GM12878 (cell line): ENCODE results near the gene FLVCR2. TPM values are rescaled to one million over a fixed set of nuclear protein-coding genes. Genes with fewer than 3 reads are reported as not detected.

Experiments
- CBFB ChIP-seq: IDR thresholded peaks from 2 replicates; pipeline ENCODE4 v1.6.1; 2016; ENCODE audit warnings: antibody characterized with exemption, low read depth
- CBX5 ChIP-seq: sonication (generic); IDR thresholded peaks from 2 replicates; pipeline ENCODE4 v1.6.1; 2016; ENCODE audit warnings: low read depth, moderate library complexity, mild to moderate bottlenecking, inconsistent platforms
- CEBPB ChIP-seq, 2 experiments: fragments of 150-350 bp in 1 of 2; IDR thresholded peaks; 2 replicates each; pipeline ENCODE4 v1.6.1; 2012 to 2014; ENCODE audit warnings: low read depth in 2 of 2, low read length in 2 of 2, borderline replicate concordance in 1 of 2, inconsistent platforms in 1 of 2
- CTCF ChIP-seq, 3 experiments: IDR thresholded peaks in 2 of 3; conservative IDR thresholded peaks in 1 of 3; 2 replicates each; pipeline ENCODE4 v1.5.1; 2011; ENCODE audit warnings: low read depth in 3 of 3, low read length in 3 of 3, mild to moderate bottlenecking in 3 of 3, control low read depth in 2 of 3, moderate library complexity in 2 of 3, inconsistent platforms in 1 of 3, mixed read lengths in 1 of 3; ENCODE audit not compliant: control insufficient read depth in 2 of 3, insufficient read depth in 1 of 3; ENCODE audit errors: extremely low read depth in 1 of 3
- EZH2 ChIP-seq: IDR thresholded peaks from 2 replicates; pipeline ENCODE4 v1.6.1; 2012; ENCODE audit warnings: low read depth, mild to moderate bottlenecking, control low read depth, inconsistent platforms, low read length, borderline replicate concordance; ENCODE audit not compliant: control insufficient read depth
- HDGF ChIP-seq: fragments of 450-650 bp; IDR thresholded peaks from 2 replicates; pipeline ENCODE4 v1.6.1; 2016; ENCODE audit warnings: antibody characterized with exemption
- MEF2A ChIP-seq: IDR thresholded peaks from 2 replicates; pipeline ENCODE4 v1.6.1; 2011; ENCODE audit warnings: low read depth, mild to moderate bottlenecking, low read length, moderate library complexity; ENCODE audit not compliant: insufficient read depth
- MEF2B ChIP-seq: fragments of 450-650 bp; IDR thresholded peaks from 2 replicates; pipeline ENCODE4 v1.6.1; 2018; ENCODE audit warnings: mild to moderate bottlenecking, moderate library complexity; ENCODE audit not compliant: partially characterized antibody, poor library complexity, severe bottlenecking
- MYB ChIP-seq: fragments of 150-350 bp; IDR thresholded peaks from 2 replicates; pipeline ENCODE4 v1.6.1; 2014; ENCODE audit warnings: mild to moderate bottlenecking, low read depth, low read length, borderline replicate concordance
- NFYB ChIP-seq: IDR thresholded peaks from 2 replicates; pipeline ENCODE4 v1.6.1; 2011; ENCODE audit warnings: low read depth, mild to moderate bottlenecking, low read length, improper control_type of control experiment, moderate library complexity; ENCODE audit not compliant: insufficient read depth
- NRF1 ChIP-seq: conservative IDR thresholded peaks from 2 replicates; pipeline ENCODE4 v1.6.1; 2011; ENCODE audit warnings: mild to moderate bottlenecking, low read depth, low read length, improper control_type of control experiment
- POLR2AphosphoS2 ChIP-seq: IDR thresholded peaks from 2 replicates; pipeline ENCODE4 v1.6.1; 2011; ENCODE audit warnings: low read depth, mild to moderate bottlenecking, low read length, improper control_type of control experiment, moderate library complexity
- POU2F2 ChIP-seq: IDR thresholded peaks from 3 replicates; pipeline ENCODE4 v1.6.1; 2011; ENCODE audit warnings: low read depth, mild to moderate bottlenecking, low read length, borderline replicate concordance
- RAD51 ChIP-seq: fragments of 450-650 bp; IDR thresholded peaks from 2 replicates; pipeline ENCODE4 v1.6.1; 2016; ENCODE audit warnings: moderate library complexity, mild to moderate bottlenecking, inconsistent platforms
- RELB ChIP-seq: fragments of 450-650 bp; IDR thresholded peaks from 2 replicates; pipeline ENCODE4 v1.6.1; 2017; ENCODE audit warnings: low read depth, mild to moderate bottlenecking, moderate library complexity
- SIX5 ChIP-seq: IDR thresholded peaks from 2 replicates; pipeline ENCODE4 v1.6.1; 2011; ENCODE audit warnings: mild to moderate bottlenecking, low read depth, low read length, moderate library complexity; ENCODE audit not compliant: severe bottlenecking
- SMARCA5 ChIP-seq: fragments of 450-650 bp; IDR thresholded peaks from 2 replicates; pipeline ENCODE4 v1.6.1; 2017; ENCODE audit warnings: mild to moderate bottlenecking
- SRF ChIP-seq, 2 experiments: IDR thresholded peaks; 2 replicates each; pipeline ENCODE4 v1.6.1; 2011; ENCODE audit warnings: low read depth in 2 of 2, low read length in 2 of 2, mild to moderate bottlenecking in 1 of 2, moderate library complexity in 1 of 2
- USF1 ChIP-seq: IDR thresholded peaks from 2 replicates; pipeline ENCODE4 v1.6.1; 2011; ENCODE audit warnings: borderline replicate concordance, low read depth, mild to moderate bottlenecking, moderate library complexity, mixed read lengths, low read length; ENCODE audit not compliant: insufficient read depth; ENCODE audit errors: extremely low read length
- ZZZ3 ChIP-seq: IDR thresholded peaks from 2 replicates; pipeline ENCODE4 v1.6.1; 2011; ENCODE audit warnings: low read depth; ENCODE audit not compliant: control insufficient read depth, insufficient read length
- polyA plus RNA-seq, 11 experiments: library from polyadenylated mRNA; depleted of rRNA in 4 of 11; unstranded in 6 of 11; stranded (reverse) in 5 of 11; fragments of >200 nt; fragmentation: Nextera tagmentation in 4 of 11; fragmentation: Illumina TruSeq in 1 of 11; extraction: Ambion mirVana in 4 of 11; extraction: Trizol in 1 of 11; gene quantifications; 1 replicate in 1 of 11; 2 replicates in 10 of 11; pipeline versions ENCODE4 v1.2.1 to v1.2.3, GENCODE V29; 2011 to 2016; ENCODE audit warnings: inconsistent platforms in 2 of 11, missing spikeins in 2 of 11, low read depth in 1 of 11
- total RNA-seq, 4 experiments: library from RNA; depleted of rRNA in 3 of 4; stranded (reverse); fragments of >200 nt in 3 of 4; fragmentation: Illumina TruSeq in 1 of 4; extraction: Trizol in 1 of 4; gene quantifications; 2 replicates each; pipeline versions ENCODE4 v1.2.1 to v1.2.3, GENCODE V29; 2013 to 2021
- TF ChIP-seq, protein P1 (sequence below): IDR thresholded peaks from 2 replicates; pipeline ENCODE4 v1.6.1; 2012; ENCODE audit warnings: low read depth, low read length, improper control_type of control experiment

FLVCR2 gene
- total and polyA plus RNA-seq, 10 of the 15 experiments (the other 5 are each of a cell fraction or from before 2014, with no cell fraction given): 0.24 to 3.7 (median 1.6) TPM

DNA sequence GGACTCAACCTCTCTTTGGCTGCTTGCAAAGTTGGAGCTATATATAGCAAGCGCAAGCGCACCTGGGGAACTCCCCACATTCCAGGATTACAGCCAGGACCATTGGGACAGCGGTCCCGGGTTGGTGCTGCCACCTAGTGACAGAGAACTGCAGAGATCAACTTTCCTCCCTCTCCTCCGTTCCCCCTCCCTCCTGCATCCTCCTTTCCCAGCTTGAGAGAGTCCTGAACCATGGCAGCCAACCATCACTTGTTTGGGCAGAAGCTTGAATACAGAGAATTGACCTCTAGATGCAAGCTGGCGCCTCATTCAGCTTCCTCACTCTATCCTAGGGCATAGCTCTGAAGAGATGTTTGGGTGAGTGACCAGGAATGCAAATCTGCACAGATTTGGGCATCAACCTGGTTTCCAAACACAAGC, 17.4 kb upstream of the FLVCR2 start (continued):
- TF ChIP-seq CEBPB (IDR thresholded peaks at IDR 0.05; ENCODE audit: borderline replicate concordance in 1 of 2, low read depth in 2 of 2, low read length in 2 of 2): no peak
- peak; percentile 69 for TF ChIP-seq RELB
- peak; percentile 18 for TF ChIP-seq MEF2B
- TF ChIP-seq POU2F2: no peak
- no peak for TF ChIP-seq POLR2AphosphoS2
- no peak for TF ChIP-seq SRF (IDR thresholded peaks at IDR 0.05; ENCODE audit: low read depth in 2 of 2, low read length in 2 of 2)
- TF ChIP-seq CBX5: no peak
- TF ChIP-seq CTCF (IDR thresholded peaks at IDR 0.05 in 2 of 3, conservative IDR thresholded peaks at IDR 0.05 in 1 of 3; ENCODE audit: control insufficient read depth in 2 of 3, extremely low read depth in 1 of 3, insufficient read depth in 1 of 3, low read depth in 3 of 3, low read length in 3 of 3): peak; percentile 84 to 91 (median 86)
- no peak for TF ChIP-seq EZH2
- 0 out of 2 replicates have a peak, but pooled peaks have one; percentile 55 for TF ChIP-seq MEF2A
- TF ChIP-seq SMARCA5: peak; percentile 34; the same call in 1 of the 2 replicates
- no peak for TF ChIP-seq CBFB
- no peak for TF ChIP-seq NRF1
- TF ChIP-seq, protein P1, sequence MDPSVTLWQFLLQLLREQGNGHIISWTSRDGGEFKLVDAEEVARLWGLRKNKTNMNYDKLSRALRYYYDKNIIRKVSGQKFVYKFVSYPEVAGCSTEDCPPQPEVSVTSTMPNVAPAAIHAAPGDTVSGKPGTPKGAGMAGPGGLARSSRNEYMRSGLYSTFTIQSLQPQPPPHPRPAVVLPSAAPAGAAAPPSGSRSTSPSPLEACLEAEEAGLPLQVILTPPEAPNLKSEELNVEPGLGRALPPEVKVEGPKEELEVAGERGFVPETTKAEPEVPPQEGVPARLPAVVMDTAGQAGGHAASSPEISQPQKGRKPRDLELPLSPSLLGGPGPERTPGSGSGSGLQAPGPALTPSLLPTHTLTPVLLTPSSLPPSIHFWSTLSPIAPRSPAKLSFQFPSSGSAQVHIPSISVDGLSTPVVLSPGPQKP: no peak
- no peak for TF ChIP-seq MYB
- TF ChIP-seq NFYB: no peak
- TF ChIP-seq USF1: no peak
- no peak for TF ChIP-seq RAD51
- no peak for TF ChIP-seq ZZZ3
- TF ChIP-seq SIX5: no peak
- TF ChIP-seq HDGF: peak; percentile 60; the same call in 1 of the 2 replicates
